Keratinocyte (primary cell): ENCODE data around the gene PKNOX2.

Experiments
- CTCF ChIP-seq, 3 experiments: IDR thresholded peaks in 1 of 3; conservative IDR thresholded peaks in 1 of 3; optimal IDR thresholded peaks in 1 of 3; 2 replicates in 2 of 3; 3 replicates in 1 of 3; pipeline versions ENCODE3 to v1.5.1; 2011; ENCODE audit warnings: low read length in 3 of 3, mild to moderate bottlenecking in 3 of 3, moderate library complexity in 2 of 3, control low read depth in 1 of 3, inconsistent platforms in 1 of 3; ENCODE audit not compliant: insufficient read depth in 2 of 3; ENCODE audit errors: extremely low read depth in 1 of 3
- EZH2 ChIP-seq: IDR thresholded peaks from one replicate; pipeline ENCODE4 v1.6.1; 2012; ENCODE audit warnings: inconsistent platforms, mild to moderate bottlenecking, low read length, moderate library complexity

- TF ChIP-seq CTCF (optimal IDR thresholded peaks at IDR 0.05 in 1 of 3, IDR thresholded peaks at IDR 0.05 in 1 of 3, conservative IDR thresholded peaks at IDR 0.05 in 1 of 3; ENCODE audit: extremely low read depth in 1 of 3, insufficient read depth in 2 of 3, low read length in 3 of 3): no peak
- no peak for TF ChIP-seq EZH2
Observed at GRCh38 chr11:125402435-125402834, 237.9 kb downstream of the PKNOX2 start.
